Measurements from ENCODE around the gene APOBEC3H.
"Not testable (repeated sequence)": the region's sequence is repeated elsewhere in the genome, so short reads cannot be mapped to it uniquely, and the experiment has no call there.

APOBEC3H gene

GRCh38 chr22:39097098-39098020, at the start of gene APOBEC3H:
Gene APOBEC3H (plus strand): TSS chr22:39097244. CDS start chr22:39100279, 3,035 bp downstream.
- DNase-seq, result peak; percentile 35 to 64

GRCh38 chr22:39049486-39049885, 47.6 kb upstream of the APOBEC3H start:
- DNase-seq, result not testable (repeated sequence)

- DNase-seq, result not testable (repeated sequence)
Measured at GRCh38 chr22:39051844-39052495, 45.1 kb upstream of the APOBEC3H start.

DNA sequence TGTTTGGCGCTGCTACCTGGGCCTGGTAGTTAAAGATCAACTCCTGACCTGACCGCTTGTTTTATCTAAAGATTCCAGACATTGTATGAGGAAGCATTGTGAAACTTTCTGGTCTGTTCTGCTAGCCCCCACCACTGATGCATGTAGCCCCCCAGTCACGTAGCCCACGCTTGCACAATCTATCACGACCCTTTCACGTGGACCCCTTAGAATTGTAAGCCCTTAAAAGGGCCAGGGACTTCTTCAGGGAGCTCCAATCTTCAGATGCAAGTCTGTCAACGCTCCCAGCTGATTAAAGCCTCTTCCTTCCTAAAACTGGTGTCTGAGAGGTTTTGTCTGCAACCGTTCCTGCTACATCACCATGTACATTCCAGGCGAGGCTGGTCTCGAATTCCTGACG, 41.4 kb upstream of the APOBEC3H start:
- no peak for DNase-seq

DNA sequence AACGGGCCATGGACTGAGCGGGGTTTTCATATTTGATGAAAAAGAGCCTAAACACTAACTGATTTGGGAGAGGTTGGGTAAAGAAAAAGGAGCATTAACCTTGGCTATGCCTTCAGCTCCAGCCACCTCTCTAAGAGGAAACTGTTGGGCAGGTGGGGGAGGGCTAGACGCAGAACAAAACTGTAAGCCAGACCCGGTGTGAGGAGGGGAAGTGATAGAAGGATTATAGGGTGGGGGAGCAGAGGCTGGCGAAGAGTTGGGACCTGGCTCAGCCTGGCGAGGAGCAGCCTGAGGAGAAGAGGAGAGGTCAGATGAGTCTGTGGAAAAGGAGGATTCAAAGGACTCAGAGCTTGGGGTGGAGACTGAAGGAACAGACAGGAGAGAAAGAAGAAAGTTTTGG, 35.8 kb upstream of the APOBEC3H start:
- not testable (repeated sequence) for DNase-seq

DNA sequence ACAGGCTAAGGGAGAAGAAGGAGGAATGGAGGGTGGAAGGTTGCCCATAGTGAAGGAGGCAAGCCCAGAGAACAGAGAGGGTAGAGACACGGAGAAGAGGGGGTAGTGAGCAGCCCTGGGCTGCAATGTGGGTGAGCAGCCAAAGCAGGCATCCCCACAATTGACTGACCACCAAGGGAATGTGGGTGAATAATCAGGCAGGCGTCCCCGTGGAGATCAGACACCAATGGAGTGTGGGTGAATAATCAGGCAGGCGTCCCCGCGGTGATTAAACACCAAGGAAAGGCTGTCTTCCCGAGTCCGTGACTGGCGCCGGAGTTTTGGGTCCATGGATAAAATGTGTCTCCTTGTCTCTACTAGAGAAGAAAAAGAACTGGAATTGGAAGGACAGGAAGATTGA, 35.1 kb upstream of the APOBEC3H start:
- DNase-seq, result not testable (repeated sequence)

DNA sequence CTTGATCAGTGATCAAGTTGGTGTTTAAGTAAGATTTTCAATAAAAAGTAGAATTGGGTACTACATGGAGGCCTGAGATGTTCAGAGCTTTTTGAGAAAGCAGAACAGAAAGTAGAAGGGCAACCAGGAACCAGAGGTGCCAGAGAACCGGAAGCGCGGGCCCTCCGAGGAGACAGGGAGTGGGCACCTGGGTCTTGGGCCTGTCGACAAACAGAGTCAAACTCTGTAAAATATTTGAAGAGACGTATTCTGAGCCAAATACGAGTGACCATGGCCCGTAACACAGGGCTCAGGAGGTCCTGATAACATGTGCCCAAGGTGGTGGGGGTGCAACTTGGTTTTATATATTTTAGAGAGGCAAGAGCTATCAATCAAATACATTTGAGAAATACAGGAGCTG, 33.1 kb upstream of the APOBEC3H start:
- DNase-seq, result not testable (repeated sequence)

- not testable (repeated sequence) for DNase-seq
Measured at GRCh38 chr22:39066442-39067276, 30.4 kb upstream of the APOBEC3H start.

DNA sequence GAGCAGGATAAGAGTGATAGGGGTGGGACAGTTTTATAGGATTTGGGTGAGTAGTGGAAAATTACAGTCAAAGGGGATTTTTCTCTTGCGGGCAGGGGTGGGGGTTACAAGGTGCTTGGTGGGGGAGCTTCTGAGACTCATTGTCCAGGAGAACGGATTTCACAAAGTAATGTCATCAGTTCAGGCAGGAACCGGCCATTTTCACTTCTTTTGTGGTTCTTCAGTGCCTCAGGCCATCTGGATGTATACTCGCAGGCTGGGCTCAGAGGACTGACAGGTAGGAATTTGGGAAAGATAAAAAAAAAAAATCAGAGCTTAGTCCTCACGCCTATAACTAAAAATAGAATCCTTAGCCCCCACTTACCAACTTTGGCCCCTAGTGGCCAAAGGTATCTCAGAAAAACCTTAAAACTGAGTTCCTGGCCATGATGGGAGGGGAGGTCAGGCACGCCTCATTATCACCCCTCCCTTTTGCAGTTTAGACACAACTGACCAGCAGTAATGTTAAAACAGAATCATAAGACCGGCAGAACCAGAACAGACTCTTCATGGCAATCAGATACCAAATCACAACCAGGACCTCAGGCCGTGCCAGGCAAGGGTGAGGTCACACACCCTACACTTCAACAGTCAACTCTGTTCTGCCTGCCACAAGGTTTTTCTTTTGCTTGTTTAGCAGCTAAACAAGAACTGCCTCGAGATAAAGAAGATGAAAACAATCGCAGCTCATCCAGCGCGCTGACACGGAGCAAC, 28.8 kb upstream of the APOBEC3H start:
- DNase-seq, result no peak

DNA sequence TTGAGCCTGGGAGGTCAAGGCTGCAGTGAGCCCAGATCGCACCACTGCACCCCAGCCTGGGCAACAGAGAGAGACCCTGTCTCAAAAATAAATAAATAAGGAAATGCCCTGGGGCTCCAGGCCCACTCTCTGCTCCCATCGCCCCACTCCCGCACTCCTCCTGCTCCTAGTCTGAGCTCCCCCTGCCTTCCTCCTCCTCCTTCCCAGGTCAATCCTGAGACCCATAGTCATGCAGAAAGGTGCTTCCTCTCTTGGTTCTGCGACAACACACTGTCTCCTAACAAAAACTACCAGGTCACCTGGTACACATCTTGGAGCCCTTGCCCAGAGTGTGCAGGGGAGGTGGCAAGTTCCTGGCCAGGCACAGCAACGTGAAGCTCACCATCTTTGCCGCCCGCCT, 26.9 kb upstream of the APOBEC3H start:
- DNase-seq, result no peak

- DNase-seq, result not testable (repeated sequence)
Measured at GRCh38 chr22:39072581-39072981, 24.5 kb upstream of the APOBEC3H start.

- no peak for DNase-seq
Measured at GRCh38 chr22:39073981-39074380, 23.1 kb upstream of the APOBEC3H start.

GRCh38 chr22:39076155-39077025, 20.7 kb upstream of the APOBEC3H start:
- DNase-seq, result not testable (repeated sequence)

- DNase-seq, result peak; percentile 73 to 82
Measured at GRCh38 chr22:39077026-39077840, 19.8 kb upstream of the APOBEC3H start, which contains the start of gene APOBEC3G. Gene APOBEC3G (plus strand): TSS chr22:39077275. CDS start chr22:39077362, 87 bp downstream.

DNA sequence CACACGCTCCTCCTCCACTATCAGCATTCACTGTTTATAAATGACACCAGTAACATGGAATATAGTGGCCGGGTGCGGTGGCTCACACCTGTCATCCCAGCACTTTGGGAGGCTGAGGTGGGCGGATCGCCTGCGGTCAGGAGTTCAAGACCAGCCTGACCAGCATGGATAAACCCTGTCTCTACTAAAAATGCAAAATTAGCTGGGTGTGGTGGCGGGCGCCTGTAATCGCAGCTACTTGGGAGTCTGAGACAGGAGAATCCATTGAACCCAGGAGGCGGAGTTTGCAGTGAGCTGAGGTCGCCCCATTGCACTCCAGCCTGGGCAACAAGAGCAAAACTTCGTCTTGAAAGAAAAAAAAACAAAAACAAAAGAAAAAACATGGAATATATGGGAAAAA, 19.1 kb upstream of the APOBEC3H start:
- not testable (repeated sequence) for DNase-seq

DNA sequence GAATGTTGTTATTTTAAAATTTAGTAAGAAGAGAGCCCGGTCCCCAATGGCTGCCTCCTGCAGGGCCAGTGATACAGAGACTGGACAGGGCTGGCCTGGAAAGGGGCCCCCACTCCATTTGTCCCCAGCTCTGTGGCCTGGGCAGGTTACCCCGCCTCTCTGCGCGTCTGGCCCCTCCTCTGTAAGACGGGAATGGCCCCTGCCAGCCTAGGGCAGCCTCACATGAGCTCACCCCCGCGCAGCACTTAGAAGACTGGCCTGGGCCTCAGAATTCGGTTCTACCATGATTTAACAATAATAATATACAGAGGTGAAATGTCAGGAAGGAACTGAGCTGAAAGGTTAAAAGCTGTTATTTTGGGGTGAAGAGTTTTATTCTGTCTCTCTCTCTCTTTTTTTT, 18.7 kb upstream of the APOBEC3H start:
- DNase-seq, result peak in 1 of 2 donors; percentile 56

DNA sequence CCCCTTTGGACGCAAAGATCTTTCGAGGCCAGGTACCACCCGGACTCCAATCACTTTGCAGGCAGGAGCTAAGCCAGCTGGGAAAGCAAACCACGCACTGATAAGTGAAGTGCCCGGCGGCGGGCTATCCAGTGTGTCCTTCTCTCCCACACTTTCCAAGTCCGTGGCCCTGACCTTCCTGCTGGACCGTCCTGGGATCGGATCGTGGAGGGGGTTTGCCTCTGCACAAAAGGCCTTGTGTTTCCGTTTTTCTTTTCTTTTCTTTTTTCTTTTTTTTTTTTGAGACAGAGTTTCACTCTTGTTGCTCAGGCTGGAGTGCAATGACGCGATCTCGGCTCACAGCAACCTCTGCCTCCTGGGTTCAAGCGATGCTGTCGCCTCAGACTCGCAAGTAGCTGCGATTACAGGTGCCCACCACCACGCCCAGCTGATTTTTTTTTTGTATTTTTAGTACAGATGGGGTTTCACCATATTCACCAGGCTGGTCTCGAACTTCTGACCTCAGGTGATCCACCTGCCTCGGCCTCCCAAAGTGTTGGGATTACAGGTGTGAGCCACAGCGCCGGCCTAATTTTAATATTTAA, 17.9 kb upstream of the APOBEC3H start:
- DNase-seq, result not testable (repeated sequence)

DNA sequence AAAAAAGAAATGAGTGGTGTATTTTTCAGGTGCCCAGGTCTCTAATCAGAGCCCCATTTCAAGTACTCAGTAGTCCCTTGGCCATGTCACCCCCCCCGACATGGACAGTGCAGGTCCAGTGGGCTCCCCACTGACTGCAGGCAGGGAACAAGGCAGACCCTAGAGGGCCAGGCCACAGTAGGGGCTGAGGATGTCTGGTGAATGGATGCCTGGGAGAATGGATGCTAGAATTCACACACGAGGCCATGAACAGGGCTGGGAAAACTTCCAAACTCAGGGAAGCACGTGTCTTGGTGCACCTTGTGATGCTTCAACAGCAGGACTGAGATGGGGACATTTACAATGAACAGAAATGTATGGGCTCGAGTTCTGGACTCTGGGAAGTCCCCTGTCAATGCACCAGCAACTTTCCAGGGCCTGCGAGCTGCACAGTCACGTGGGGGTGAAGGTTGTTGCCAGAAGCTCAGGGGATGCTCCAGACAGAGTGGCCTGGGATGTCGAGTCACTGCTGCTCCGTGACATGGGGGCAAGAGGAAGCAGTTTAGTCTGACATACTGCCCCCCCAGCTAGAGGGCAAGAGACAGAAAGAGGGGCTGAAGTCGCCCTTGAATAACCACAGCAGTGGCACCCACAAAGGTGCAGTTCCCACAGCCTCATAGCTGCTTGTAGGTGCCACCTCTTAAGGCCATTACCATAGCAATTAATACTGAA, 16.8 kb upstream of the APOBEC3H start:
- DNase-seq, result peak; percentile 37 to 61

- no peak for DNase-seq
Measured at GRCh38 chr22:39081016-39081415, 16.0 kb upstream of the APOBEC3H start.

Data from CD4-positive, alpha-beta T cell treated with Interferon alpha-2 for 1 hour (primary cell).